NCI-H446 (cell line): ENCODE results near the gene VIPR1.

ENCODE experiments used
- DNase-seq, 2 experiments: peaks; one replicate each; lab custom pipeline; 2025; lab: John Stamatoyannopoulos, UW

Gene VIPR1

GRCh38 chr3:42581400-42581708, 78.9 kb downstream of the VIPR1 start:
- peak in 1 of 2 experiments; percentile 25 for DNase-seq

GRCh38 chr3:42581709-42582473, 79.4 kb downstream of the VIPR1 start, which contains the start of gene SEC22C:
Gene SEC22C (minus strand): TSS chr3:42581967. CDS start chr3:42569046, 12,921 bp downstream.
- peak; percentile 84 to 86 for DNase-seq

- DNase-seq, result no peak
Measured at GRCh38 chr3:42582474-42583070, 80.1 kb downstream of the VIPR1 start.
